Cerebellar cortex (tissue), 1 donor: ENCODE results near the gene CCNK.

Source experiments
- DNase-seq: peaks from one replicate; pipeline ENCODE4 v3.0.0-alpha.2; 2015; ENCODE audit warnings: low spot score

The CCNK gene

GRCh38 chr14:99466758-99467157, 14.5 kb upstream of the CCNK start:
- no peak for DNase-seq

- DNase-seq: peak; percentile 27
These were observed 13.7 kb upstream of the CCNK start for GRCh38 chr14:99467336-99468078.

GRCh38 chr14:99468081-99468480, 13.1 kb upstream of the CCNK start:
- no peak for DNase-seq

GRCh38 chr14:99468836-99469592, 12.2 kb upstream of the CCNK start:
- DNase-seq: no peak

GRCh38 chr14:99471731-99472130, 9.5 kb upstream of the CCNK start:
- DNase-seq: no peak

- no peak for DNase-seq
These were observed 8.3 kb upstream of the CCNK start for GRCh38 chr14:99472937-99473336.

GRCh38 chr14:99473458-99473857, 7.8 kb upstream of the CCNK start:
- DNase-seq: no peak

GRCh38 chr14:99475179-99475578, 6.0 kb upstream of the CCNK start:
- DNase-seq: peak; percentile 8

GRCh38 chr14:99475660-99476059, 5.5 kb upstream of the CCNK start:
- DNase-seq: no peak

- no peak for DNase-seq
These were observed 4.3 kb upstream of the CCNK start for GRCh38 chr14:99476864-99477263.

GRCh38 chr14:99478128-99478527, 3.1 kb upstream of the CCNK start:
- DNase-seq: no peak

GRCh38 chr14:99479160-99479905, 1.9 kb upstream of the CCNK start:
- no peak for DNase-seq

GRCh38 chr14:99479906-99480869, 1.0 kb upstream of the CCNK start, which contains the start of gene SETD3:
TSS of gene SETD3 (minus strand) at chr14:99480859. CDS start at chr14:99465805, 15,054 bp downstream.
- DNase-seq: peak; percentile 36

GRCh38 chr14:99481745-99482099, 513 bp downstream of the CCNK start:
- DNase-seq: no peak

- DNase-seq: no peak
These were observed 2.9 kb downstream of the CCNK start for GRCh38 chr14:99484106-99484505.

GRCh38 chr14:99497341-99497740, 16.1 kb downstream of the CCNK start:
- DNase-seq: no peak

- no peak for DNase-seq
These were observed 16.7 kb downstream of the CCNK start for GRCh38 chr14:99497894-99498293.

GRCh38 chr14:99502989-99503421, 21.8 kb downstream of the CCNK start:
- DNase-seq: no peak

- no peak for DNase-seq
These were observed 22.7 kb downstream of the CCNK start for GRCh38 chr14:99503848-99504453.

GRCh38 chr14:99505089-99505488, 23.9 kb downstream of the CCNK start:
- no peak for DNase-seq

GRCh38 chr14:99506276-99506675, 25.1 kb downstream of the CCNK start:
- no peak for DNase-seq
